Right kidney (tissue), 9 donors: ENCODE data around the gene SRRM2.
A peak's percentile ranks its signal among the peaks of the same experiment; 100 is the strongest.

Experiments used
- DNase-seq: peaks from one replicate; pipeline ENCODE4 v3.0.0-alpha.2; 2016
- long read RNA-seq, 8 donors: transcript quantifications; one replicate each; lab custom pipeline, GENCODE V29; 2026

The SRRM2 gene
- long read RNA-seq, donor 1, transcript SRRM2-218 (3 exons, 1,759 nt) = minor isoform, 31 of 1,689 reads
- long read RNA-seq, donor 1, transcript SRRM2-213 (2 exons, 732 nt) = minor isoform, 23 of 1,689 reads
- long read RNA-seq, donor 1, transcript SRRM2-226 (4 exons, 461 nt) = minor isoform, 8 of 1,689 reads
- long read RNA-seq, donor 1, transcript SRRM2-212 (2 exons, 1,118 nt) = major isoform, 44 of 1,689 reads
- long read RNA-seq, donor 1, partial matches to known transcripts = 1,533 of 1,689 reads
- long read RNA-seq, donor 1, other reads (novel, unspliced or antisense) = 33 of 1,689 reads
- long read RNA-seq, donor 2, transcript SRRM2-212 (2 exons, 1,118 nt) = major isoform, 12 of 131 reads
- long read RNA-seq, donor 2, transcript SRRM2-218 (3 exons, 1,759 nt) = minor isoform, 7 of 131 reads
- long read RNA-seq, donor 2, transcript SRRM2-213 (2 exons, 732 nt) = minor isoform, 6 of 131 reads
- long read RNA-seq, donor 2, partial matches to known transcripts = 92 of 131 reads
- long read RNA-seq, donor 2, other reads (novel, unspliced or antisense) = 0 of 131 reads
- long read RNA-seq, donor 3, transcript SRRM2-218 (3 exons, 1,759 nt) = minor isoform, 23 of 254 reads
- long read RNA-seq, donor 3, transcript SRRM2-213 (2 exons, 732 nt) = minor isoform, 18 of 254 reads
- long read RNA-seq, donor 3, transcript SRRM2-212 (2 exons, 1,118 nt) = major isoform, 27 of 254 reads
- long read RNA-seq, donor 3, transcript SRRM2-209 (3 exons, 711 nt) = minor isoform, 6 of 254 reads
- long read RNA-seq, donor 3, partial matches to known transcripts = 158 of 254 reads
- long read RNA-seq, donor 3, other reads (novel, unspliced or antisense) = 0 of 254 reads
- long read RNA-seq, donor 4, transcript SRRM2-225 (1 exons, 914 nt) = minor isoform, 14 of 433 reads
- long read RNA-seq, donor 4, transcript SRRM2-212 (2 exons, 1,118 nt) = major isoform, 66 of 433 reads
- long read RNA-seq, donor 4, transcript SRRM2-213 (2 exons, 732 nt) = minor isoform, 48 of 433 reads
- long read RNA-seq, donor 4, transcript SRRM2-218 (3 exons, 1,759 nt) = minor isoform, 36 of 433 reads
- long read RNA-seq, donor 4, partial matches to known transcripts = 207 of 433 reads
- long read RNA-seq, donor 4, other reads (novel, unspliced or antisense) = 5 of 433 reads
- long read RNA-seq, donor 5, transcript SRRM2-212 (2 exons, 1,118 nt) = major isoform, 27 of 340 reads
- long read RNA-seq, donor 5, transcript SRRM2-213 (2 exons, 732 nt) = minor isoform, 11 of 340 reads
- long read RNA-seq, donor 5, transcript SRRM2-209 (3 exons, 711 nt) = minor isoform, 12 of 340 reads
- long read RNA-seq, donor 5, transcript SRRM2-218 (3 exons, 1,759 nt) = minor isoform, 22 of 340 reads
- long read RNA-seq, donor 5, partial matches to known transcripts = 242 of 340 reads
- long read RNA-seq, donor 5, other reads (novel, unspliced or antisense) = 0 of 340 reads
- long read RNA-seq, donor 6, transcript SRRM2-213 (2 exons, 732 nt) = minor isoform, 32 of 467 reads
- long read RNA-seq, donor 6, transcript SRRM2-209 (3 exons, 711 nt) = minor isoform, 11 of 467 reads
- long read RNA-seq, donor 6, transcript SRRM2-218 (3 exons, 1,759 nt) = minor isoform, 22 of 467 reads
- long read RNA-seq, donor 6, transcript SRRM2-212 (2 exons, 1,118 nt) = major isoform, 33 of 467 reads
- long read RNA-seq, donor 6, partial matches to known transcripts = 324 of 467 reads
- long read RNA-seq, donor 6, other reads (novel, unspliced or antisense) = 0 of 467 reads
- long read RNA-seq, donor 7 = 0 reads
- long read RNA-seq, donor 8, transcript SRRM2-209 (3 exons, 711 nt) = minor isoform, 7 of 284 reads
- long read RNA-seq, donor 8, transcript SRRM2-218 (3 exons, 1,759 nt) = minor isoform, 30 of 284 reads
- long read RNA-seq, donor 8, transcript SRRM2-213 (2 exons, 732 nt) = minor isoform, 27 of 284 reads
- long read RNA-seq, donor 8, transcript SRRM2-212 (2 exons, 1,118 nt) = major isoform, 34 of 284 reads
- long read RNA-seq, donor 8, partial matches to known transcripts = 141 of 284 reads
- long read RNA-seq, donor 8, other reads (novel, unspliced or antisense) = 11 of 284 reads

DNA sequence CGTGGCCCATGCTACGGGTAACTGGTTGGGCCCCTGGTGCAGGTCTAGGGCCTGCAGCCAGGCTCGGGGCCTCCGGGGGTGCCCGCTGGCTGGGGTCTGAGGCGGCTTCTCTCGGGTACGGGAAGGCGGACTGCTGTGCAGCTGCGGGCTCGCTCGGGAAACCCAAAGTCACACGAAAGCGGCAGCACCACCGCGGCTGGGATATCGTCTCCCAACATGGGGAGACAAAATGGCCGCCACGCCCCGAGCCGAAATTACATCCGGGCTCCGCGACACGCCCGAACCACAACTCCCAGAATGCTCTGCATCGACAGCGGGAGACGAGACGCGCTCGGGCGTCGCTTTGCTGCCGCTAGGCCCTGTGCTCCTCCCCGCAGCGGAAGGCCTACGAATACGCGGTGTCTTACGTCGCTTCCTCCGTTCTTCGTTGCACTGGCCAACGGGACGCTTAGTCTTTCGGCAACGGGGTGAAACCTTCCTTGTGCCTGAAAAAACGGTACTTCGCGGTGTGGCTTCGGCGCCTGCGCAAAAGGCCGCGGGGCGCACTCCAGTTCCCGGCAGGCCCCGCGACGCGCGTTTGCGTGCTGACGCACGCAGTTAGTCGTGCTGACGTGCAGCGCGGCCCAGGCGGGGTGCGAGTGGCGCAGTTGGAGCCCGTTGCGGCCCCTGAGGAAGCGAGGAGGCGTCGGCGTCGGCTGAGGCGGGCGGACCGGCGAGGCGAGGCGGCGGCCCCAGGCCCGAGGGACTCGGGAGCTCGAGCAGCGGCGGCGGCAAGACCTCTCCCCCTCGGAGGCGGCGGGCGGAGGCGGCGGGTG, at the start of gene SRRM2:
Gene SRRM2 (plus strand): TSS at position 604 of the 815 bp plus-strand sequence. CDS start 3,727 bp downstream, outside the sequence.
- DNase-seq = peak; percentile 100

DNA sequence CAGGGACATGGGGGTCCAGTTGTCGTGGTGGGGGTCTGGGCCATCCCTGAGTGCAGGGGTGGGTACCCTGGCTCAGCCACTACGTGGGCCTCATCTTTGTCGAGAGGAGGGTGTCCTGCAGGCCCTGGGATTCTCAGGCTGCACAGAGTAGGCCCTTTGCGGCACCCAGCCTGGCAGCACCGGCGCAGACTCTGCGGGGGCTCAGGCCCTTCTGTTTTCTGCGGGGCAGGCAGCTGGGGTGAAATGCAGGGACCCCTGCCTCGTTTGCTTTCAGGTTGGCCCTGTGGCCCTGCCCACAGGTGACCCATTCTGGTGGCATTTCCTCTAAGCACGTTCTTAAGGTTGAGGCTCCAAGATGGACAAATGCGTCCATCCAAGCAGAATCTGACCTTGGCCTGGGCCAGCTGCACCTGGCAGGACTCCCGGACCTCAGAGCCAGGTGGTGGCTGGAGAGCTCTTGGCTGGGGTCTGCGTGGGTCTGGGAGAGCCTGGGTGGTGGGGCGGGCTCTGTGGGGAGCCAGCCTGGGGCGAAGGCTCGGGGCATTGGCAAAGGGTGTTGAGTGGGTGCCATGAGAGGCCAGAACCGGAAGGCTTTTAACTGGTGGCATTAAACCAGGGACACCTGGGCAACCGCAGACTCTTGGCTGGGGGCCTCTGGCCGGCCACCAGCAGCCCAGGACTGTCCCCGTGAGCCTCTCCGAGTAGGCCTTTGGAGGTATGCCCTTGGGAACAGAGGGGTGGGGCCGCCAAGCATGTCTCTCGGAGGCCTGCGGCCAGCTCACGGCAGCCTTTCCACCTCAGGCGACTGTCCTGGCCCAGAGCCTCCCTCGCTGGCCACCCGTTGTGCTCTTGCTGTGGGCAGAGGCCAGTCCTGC, 49.3 kb upstream of the SRRM2 start:
- DNase-seq = no peak

DNA sequence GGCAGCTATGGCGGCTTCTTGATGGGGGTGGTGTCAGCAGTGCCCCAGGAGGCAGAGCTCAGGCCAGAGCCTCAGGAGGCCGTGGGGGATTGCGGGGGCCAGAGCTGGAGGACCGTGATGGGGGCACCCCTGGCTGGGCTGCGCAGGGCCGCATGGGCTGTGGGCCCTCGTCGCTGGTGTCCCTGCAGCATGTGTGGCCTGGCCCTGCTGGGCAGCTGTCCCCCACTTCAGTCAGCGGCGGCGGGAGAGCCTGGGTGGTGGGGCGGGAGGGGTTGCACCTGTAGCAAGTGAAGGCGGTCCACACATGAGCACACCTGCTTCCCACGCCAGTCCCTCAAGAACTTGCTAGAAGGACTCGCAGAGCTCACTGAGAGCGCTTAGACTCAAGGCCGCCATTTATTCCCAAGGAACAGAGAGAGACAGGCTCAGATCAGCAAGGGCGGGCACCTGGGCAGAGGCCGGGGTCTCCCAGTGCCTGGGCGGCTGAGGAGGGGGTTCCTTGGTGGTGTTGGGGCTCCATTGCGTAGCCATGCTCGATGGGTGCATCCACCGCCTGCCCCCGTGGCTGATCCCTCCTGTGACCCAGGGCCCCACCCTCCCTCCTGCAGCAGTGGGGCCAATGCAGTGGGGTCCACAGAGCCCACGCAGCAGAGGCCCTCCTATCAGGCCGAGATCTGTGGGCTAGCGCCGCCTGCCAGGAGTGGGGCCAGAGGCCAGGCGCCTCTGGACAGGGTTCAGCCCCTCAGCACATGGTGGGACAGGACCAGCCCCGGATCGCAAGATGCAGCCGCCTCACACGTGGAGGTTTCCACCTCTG, 48.1 kb upstream of the SRRM2 start:
- DNase-seq = no peak

DNA sequence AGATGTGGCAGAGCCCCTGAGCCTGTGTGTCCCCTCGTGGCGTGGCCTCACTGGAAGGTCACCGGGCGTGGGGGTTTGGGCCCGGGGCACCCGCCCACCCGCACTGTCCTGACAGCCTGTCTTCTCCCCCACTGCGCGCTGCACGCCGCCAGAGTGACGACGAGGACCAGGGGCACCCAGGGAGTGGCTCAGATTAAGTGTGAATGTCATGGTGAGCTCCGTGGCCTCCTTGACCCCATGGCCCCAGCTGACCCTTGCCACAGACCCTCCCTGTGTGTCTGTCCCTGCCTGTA, 47.5 kb upstream of the SRRM2 start:
- no peak for DNase-seq

DNA sequence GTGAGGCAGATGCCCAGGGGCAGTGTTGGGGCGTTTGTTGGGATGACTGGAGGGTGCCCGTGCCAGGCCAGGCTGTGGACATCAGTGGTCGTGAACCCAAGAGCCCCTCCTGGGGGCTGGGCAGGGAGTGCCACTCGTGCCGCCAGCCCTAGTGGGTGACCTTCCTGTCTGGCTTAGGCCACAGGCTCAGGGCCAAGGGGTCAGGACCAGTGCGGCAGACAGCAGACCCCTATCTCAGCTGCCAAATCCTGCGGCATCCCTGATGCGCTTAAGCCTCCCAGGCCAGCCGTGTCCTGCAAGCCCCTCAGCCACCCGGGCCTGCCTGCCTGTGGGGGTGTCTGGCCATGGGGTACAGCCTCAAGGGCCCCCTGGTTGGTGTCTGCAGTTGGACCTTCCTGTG, 47.1 kb upstream of the SRRM2 start:
- DNase-seq = no peak

DNA sequence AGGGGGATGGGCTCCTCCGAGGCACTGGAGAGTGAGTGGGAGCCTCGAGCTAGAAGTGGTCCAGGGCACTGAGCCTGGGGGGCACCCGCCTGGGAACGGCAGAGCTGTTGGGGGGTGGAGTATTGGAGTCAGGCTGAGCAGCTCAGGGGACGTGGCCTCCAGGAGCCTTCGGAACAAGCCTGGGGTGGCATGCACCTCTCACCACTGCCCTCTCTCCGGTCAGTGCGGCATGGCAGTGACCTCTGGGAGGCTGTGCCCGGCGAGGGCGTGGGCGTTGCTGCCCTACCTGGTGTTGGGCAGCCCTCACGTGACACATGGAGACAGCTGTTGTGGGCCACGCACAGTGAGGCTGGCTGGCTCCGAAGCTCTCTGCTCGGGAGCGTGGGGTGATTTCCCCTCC, 46.4 kb upstream of the SRRM2 start:
- DNase-seq = no peak

DNA sequence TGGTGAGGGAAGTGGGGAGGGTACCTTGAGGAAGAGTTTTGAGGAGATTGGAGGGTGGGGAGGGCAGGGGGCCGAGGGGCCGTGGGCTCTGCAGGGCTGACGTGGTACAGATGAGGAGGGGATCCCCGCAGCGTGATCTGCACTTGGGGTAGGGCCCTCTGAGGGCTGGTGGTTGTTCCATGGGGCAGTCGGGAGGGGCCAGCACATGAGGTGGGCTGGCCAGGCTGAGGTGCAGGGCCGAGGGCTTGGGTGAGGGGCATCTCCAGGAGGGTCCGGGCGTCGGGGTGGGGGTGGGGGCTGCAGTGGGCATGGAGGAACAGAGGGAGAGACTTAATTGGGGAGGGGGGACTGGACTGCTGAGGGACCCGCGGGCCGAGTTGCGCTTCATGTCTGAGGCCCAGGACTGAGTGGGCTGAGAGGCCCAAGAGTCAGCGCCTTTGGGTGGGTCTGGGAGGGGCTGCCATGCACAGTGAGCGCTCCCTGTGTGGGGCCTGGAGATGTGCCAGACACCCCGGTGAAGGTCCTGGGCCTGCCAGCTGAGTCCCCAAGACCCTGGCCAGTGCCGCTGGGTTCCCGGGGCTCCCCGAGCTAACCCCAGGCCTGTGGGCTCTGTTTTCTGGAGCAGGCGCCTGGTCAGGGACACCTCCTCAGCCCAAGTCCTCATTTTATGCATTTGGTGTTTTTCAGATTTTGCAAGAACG, 45.7 kb upstream of the SRRM2 start:
- no peak for DNase-seq

DNA sequence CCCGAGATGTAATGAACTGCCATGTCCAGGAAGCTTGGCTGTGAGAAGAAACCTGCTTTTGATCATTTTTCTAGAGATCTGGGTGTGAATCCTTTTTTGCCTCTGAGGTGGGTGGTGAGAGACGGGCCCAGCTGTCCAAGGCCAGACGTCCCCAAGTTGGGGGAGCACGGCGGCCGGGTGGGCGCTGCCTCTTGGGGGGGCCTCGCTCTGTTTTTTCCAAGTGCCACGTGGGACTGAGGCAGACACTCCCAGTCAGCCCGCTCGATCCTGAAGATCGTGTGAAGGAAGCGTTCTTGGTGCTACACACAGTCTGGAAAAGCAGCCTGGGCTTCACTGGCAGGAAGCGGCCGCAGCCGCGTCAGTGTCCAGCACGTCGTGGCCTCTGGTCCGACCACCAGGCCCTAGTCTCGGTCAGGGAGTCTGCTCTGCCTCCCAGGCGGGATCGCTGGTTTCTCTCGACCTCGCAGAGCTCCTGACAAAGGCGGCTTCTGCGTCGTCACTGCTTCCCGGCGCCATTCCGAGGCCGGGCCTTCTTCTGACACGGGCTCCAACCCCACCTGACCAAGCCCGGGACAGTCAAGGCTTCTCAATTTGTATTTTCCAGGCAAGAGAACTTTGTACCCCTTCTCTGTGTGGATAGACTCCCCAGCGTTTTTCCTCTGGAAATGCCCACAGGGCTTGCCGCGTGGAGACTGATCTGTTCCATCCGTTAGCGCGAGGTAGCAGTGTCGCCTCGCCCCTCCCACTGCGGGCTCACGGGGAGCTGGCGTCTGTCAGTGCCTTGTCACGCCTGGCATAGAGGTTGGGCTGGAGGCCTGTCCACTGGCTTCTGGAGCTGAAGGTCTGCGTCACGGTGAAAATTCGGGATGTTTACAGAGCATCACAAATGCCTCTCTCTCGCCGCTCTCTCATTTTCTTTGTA, 44.8 kb upstream of the SRRM2 start:
- DNase-seq = no peak

DNA sequence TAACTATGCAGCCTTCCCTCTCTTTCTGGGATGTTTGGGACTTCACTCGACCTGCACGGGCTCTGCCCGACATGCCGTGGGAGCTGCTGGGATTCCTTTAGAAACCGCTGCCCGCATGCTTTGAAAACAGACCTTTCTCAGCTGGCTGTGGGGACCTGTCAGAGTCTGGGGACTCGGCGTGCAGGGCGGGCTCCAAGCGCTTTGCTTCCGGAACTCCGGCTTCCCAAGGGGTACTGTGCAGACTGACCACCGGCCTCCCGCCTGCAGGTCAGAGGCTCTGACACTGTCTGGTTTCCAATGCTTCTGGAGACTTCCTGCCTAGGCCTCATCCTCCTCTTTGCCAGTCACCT, 44.2 kb upstream of the SRRM2 start:
- no peak for DNase-seq

DNA sequence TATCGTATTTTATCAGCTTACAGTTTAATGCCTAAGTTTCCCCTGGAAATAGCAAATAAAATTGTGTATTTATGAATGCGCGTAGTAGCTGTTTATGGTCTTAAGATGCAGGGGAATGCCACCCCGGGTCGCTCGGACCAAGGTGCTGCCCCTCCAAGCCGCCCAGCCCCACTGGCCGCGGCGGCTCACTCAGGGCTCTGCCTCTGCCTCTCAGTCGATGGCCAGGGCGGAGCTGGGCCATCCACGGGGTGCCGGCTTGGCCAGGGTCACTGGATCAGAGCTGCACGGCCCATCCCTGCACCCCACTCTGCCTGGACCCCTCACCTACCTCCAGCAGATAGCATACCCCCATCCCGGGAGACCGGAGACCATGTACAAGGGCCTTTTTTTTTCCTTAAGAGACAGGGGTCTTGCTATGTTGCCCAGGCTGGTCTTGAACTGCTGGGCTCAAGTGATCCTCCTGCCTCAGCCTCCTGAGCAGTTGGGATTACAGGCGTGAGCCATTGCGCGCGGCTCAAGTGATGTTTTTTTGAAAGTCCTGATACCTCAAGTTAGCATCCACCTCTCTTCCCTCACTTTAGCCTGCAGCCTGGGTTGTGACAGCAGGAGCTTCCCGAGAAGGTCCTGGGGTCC, 43.4 kb upstream of the SRRM2 start:
- DNase-seq = no peak

DNA sequence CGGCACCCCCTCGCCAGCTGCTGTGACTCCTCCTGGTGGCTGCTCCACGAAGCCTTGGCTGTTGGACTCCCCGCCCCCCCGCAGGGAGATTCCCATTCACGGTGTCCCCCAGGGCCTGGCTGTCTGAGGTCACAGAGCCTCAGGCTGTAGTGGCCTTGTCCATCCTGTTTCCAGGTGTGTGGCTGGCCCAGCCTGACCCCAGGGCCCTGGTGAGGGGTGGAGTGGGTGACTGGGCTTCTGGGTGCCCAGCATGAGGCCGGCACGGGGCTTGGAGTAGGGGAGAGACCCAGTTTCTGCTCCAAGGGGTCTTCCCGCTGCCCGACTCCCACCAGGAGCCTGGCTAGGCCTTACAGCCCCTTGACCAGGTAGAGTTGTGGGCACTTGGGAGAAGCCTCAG, 42.9 kb upstream of the SRRM2 start:
- DNase-seq = no peak

DNA sequence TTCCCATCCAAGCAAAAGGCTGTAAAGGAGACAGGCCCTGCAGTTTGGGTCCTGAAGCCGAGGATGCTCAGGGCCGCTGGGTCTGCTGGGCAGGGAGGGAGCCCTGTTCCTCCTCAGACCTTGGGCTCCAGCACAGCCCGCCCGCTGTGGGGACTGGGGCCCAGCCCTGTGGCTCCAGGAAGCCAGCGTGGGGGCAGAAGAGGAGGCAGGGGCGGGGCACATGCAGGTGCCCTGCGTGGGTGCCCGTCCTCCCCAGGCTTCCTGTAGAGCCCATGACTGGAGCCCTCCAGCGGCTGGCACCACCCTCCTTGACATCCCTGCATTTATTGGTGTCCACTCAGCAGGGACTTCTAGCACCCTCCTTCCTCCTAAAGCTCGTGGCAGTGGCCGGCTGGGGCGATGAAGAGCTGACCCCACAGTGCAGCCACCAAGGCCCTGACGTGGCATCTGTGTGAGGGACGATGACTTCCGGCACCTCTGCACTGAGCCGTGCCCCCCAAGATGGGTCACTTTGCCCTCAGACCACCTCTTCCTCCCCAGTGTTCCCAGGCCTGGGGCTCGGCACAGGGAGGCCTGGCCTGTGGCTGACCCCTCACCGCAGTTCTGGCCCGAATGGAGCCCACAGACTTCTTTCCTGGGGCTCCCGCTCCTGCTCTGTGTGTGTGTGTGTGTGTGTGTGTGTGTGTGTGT, 42.3 kb upstream of the SRRM2 start:
- DNase-seq = no peak

DNA sequence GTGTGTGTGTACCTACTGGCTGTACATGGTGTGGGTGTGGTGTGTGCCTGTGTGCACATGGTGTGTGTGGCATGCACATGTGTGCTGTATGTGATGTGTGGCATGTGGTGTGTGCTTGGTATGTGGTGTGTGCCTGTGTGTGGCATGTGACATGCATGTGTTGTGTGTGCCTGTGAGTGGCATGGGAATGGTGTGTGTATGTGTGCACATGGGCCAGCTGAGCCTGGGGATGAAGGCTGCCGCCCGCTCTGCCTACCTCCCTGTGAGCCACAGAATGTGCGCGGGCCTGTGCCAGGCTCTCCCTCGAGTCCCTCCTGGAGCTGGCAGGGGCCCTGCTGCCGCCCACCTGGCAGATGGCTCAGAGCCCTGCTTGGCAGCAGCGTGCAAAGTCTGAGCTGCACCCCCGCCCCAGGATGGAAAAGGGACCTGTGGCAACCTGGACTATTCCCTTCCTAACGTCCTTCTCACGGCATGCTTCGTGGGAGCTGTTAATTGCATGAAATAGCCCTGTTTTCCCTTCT, 41.7 kb upstream of the SRRM2 start:
- DNase-seq = no peak

DNA sequence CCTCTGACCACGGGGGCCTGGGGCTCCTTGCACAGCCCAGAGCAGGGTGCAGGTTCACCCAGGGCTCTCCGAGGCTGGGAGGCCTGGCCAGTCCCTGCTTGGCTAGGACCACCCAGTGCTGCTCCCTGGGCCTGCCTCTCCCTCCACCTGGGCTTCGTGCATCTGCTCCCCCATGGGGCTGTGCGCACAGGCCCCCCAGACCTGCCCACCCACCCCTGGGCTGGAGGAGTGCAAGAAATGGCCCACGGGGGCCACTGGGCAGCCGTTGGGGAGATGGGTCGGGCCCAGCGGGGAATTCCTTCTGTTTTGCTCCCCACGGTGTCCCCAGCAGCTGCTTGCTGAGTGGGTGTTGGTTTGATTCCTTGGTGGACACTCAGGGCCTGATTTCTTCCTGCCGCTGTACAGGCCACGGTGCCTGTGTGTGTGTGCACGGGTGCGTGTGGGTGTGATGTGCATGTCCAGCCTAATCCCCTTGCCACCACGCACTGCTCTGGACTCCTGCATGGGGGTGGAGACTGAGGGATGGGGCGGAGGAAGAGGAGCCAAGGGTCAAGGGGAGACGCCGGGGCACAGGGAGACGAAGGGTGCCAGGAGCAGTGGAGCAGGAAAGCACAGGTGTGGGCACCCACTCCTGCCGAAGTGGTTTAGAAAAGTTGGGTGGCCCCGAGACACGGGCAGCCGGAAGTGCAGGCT, 40.9 kb upstream of the SRRM2 start:
- DNase-seq = no peak

DNA sequence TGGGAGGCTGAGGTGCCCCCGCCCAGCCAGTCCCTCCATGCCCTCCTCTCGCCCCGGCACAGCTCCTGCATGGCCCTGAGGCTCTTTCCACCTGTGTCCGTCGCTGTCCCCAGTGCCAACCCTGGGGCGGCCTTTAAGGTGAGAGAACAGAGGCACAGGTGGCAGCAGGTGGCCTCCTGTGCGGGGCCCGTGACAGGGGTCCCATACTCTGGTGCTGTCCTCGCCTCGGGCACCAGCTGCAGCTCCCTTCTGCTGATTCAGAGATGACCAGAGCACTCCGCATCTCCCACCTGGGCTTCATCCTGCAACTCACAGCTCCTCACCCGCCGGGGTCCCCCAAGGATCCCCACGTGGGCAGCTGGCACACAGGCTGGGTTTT, 40.4 kb upstream of the SRRM2 start:
- DNase-seq = no peak
